HEK293T (cell line): ENCODE data around the gene SSH3.

Experiments used
- ELF4 ChIP-seq: fragments of 450-650 bp; IDR thresholded peaks from 2 replicates; pipeline ENCODE4 v1.6.1; 2017; ENCODE audit warnings: antibody characterized with exemption
- FOXK2 ChIP-seq: fragments of 450-650 bp; IDR thresholded peaks from 2 replicates; pipeline ENCODE4 v1.6.1; 2016; ENCODE audit warnings: mild to moderate bottlenecking
- HDGF ChIP-seq: fragments of 450-650 bp; IDR thresholded peaks from 2 replicates; pipeline ENCODE4 v1.6.1; 2017; ENCODE audit warnings: antibody characterized with exemption, borderline replicate concordance
- LEF1 ChIP-seq: fragments of 450-650 bp; IDR thresholded peaks from 2 replicates; pipeline ENCODE4 v1.6.1; 2017; ENCODE audit warnings: mild to moderate bottlenecking, borderline replicate concordance
- SP1 ChIP-seq: fragments of 450-650 bp; IDR thresholded peaks from 2 replicates; pipeline ENCODE4 v1.6.1; 2017
- SUZ12 ChIP-seq: fragments of 450-650 bp; IDR thresholded peaks from 2 replicates; pipeline ENCODE4 v1.6.1; 2016; ENCODE audit warnings: mild to moderate bottlenecking
- ZNF384 ChIP-seq: fragments of 450-650 bp; IDR thresholded peaks from 2 replicates; pipeline ENCODE4 v1.6.1; 2016

DNA sequence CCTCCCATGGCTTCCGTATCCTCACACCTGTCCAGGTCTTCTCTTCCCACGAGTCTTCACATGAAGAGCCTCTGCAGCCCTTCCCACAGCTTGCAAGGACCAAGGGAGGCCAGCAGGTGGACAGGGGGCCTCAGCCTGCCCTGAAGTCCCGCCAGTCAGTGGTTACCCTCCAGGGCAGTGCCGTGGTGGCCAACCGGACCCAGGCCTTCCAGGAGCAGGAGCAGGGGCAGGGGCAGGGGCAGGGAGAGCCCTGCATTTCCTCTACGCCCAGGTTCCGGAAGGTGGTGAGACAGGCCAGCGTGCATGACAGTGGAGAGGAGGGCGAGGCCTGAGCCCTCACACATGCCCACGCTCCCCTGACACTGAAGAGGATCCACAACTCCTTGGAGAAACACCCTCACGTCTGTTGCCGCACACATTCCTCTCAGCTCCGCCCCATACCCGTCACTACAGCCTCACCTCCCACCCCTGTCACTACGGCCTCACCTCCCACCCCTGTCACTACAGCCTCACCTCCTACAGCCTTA, 8.3 kb downstream of the SSH3 start:
- no peak for TF ChIP-seq SUZ12
- no peak for TF ChIP-seq SP1
- TF ChIP-seq FOXK2 = no peak
- no peak for TF ChIP-seq ELF4
- TF ChIP-seq LEF1 = no peak
- TF ChIP-seq ZNF384 = no peak
- TF ChIP-seq HDGF = no peak
